Thyroid gland (tissue), 4 donors: ENCODE results near the gene CCDC183.

Experiments used
- CTCF ChIP-seq, 6 experiments: fragments of 200-600 bp in 3 of 6; fragments of 450-650 bp in 3 of 6; sonication (generic) in 3 of 6; IDR thresholded peaks; one replicate each; pipeline ENCODE4 v1.5.1; 2016 to 2019; ENCODE audit warnings: antibody characterized with exemption in 6 of 6, mild to moderate bottlenecking in 2 of 6, inconsistent platforms in 1 of 6, moderate library complexity in 1 of 6
- POLR2A ChIP-seq, 2 donors: fragments of 450-650 bp; IDR thresholded peaks; one replicate each; pipeline ENCODE4 v1.6.1; 2017; ENCODE audit warnings: antibody characterized with exemption in 2 of 2, mild to moderate bottlenecking in 2 of 2, moderate library complexity in 1 of 2

GRCh38 chr9:136806067-136806466 is 9.9 kb downstream of the CCDC183 start:
- no peak for TF ChIP-seq POLR2A (IDR thresholded peaks at IDR 0.05)
- TF ChIP-seq CTCF (IDR thresholded peaks at IDR 0.05) = no peak
